ENCODE results near the gene CCDC32. TPM values are rescaled to one million over a fixed set of nuclear protein-coding genes. Genes with fewer than 3 reads are reported as not detected.
A peak's percentile ranks its signal among the peaks of the same experiment; 100 is the strongest.

CCDC32 gene
- total and polyA plus RNA-seq, 2 of the 13 experiments (the other 11 are each of a cell fraction or from before 2014, with no cell fraction given), result 10.8 to 23.2 TPM

DNA sequence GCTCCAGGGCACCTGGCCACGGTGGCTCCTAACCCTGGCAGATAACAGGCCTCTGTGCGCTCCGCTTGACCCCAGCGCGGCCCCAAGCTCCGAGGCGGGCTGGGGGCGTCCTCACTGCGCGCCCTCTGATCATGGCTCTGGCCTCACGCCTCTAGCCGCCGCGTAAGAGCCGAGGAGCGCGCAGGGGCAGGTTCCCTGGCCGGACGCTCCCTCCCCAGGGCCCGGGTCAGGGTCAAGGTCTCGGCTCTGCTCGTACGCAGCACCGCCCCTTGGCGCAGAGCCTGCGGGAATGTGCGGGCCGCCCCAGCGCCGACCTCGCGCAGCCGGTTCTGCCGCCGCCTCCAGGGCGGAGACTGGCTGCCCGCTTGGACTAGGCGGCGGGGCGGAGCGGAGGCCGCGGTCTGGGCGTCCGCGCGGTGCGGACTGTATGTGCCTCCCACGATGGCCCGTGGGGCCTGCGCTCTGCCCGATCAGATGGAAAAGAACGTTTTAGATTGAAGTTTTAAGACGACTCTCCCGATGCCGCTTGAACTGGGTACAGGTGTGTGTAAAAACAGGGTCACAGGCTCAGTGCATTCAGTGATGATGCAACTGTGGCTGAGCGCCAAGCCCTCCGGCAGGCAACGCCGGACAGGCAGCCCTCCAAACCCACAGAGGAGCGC, 53.2 kb downstream of the CCDC32 start (continued):
- TF ChIP-seq, protein P1, sequence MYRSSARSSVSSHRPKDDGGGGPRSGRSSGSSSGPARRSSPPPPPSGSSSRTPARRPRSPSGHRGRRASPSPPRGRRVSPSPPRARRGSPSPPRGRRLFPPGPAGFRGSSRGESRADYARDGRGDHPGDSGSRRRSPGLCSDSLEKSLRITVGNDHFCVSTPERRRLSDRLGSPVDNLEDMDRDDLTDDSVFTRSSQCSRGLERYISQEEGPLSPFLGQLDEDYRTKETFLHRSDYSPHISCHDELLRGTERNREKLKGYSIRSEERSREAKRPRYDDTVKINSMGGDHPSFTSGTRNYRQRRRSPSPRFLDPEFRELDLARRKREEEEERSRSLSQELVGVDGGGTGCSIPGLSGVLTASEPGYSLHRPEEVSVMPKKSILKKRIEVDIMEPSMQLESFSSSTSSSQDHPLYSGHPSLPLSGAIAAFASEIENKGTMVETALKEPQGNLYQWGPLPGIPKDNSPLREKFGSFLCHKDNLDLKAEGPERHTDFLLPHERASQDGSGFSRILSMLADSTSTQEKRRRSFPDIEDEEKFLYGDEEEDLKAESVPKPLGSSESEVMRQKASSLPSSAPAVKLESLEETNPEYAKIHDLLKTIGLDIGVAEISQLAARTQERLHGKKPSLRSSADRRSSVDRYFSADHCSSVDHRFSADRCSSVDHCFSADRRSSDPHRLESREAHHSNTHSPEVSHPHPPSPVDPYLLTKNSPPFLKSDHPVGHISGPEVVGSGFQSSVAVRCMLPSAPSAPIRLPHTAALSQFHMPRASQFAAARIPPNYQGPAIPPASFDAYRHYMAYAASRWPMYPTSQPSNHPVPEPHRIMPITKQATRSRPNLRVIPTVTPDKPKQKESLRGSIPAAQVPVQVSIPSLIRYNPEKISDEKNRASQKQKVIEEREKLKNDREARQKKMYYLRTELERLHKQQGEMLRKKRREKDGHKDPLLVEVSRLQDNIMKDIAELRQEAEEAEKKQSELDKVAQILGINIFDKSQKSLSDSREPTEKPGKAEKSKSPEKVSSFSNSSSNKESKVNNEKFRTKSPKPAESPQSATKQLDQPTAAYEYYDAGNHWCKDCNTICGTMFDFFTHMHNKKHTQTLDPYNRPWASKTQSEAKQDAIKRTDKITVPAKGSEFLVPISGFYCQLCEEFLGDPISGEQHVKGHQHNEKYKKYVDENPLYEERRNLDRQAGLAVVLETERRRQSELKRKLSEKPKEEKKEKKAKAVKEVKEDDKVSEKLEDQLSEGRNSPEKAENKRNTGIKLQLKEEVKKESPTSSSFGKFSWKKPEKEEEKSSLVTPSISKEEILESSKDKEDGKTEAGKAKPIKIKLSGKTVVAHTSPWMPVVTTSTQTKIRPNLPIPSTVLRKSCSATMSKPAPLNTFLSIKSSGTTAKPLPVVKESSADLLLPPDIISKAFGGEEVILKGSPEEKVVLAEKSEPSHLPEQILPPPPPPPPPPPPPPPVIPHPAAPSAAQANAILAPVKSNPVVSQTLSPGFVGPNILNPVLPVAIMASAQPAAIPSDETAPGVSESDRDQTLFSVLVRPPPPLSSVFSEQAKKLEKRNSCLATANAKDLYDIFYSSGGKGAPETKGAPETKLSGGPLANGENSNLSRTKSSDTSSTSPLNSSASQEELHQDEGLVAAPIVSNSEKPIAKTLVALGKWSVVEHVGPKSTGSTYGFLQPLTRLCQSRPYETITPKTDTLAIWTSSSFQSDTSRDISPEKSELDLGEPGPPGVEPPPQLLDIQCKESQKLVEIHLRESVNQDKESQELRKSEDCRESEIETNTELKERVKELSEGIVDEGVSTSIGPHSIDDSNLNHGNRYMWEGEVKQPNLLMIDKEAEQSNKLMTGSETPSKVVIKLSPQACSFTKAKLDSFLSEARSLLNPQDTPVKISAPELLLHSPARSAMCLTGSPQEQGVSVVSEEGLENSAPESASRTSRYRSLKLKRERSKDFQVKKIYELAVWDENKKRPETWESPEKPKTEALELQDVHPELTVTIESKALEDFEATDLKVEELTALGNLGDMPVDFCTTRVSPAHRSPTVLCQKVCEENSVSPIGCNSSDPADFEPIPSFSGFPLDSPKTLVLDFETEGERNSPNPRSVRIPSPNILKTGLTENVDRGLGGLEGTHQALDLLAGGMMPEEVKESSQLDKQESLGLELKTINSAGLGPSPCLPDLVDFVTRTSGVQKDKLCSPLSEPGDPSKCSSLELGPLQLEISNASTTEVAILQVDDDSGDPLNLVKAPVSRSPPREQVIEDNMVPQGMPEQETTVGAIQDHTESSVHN (CRISPR knock-in tag; IDR thresholded peaks at IDR 0.05), result no peak
- peak; percentile 74; the same call in 1 of the 2 replicates for TF ChIP-seq ZNF547 (CRISPR knock-in tag; IDR thresholded peaks at IDR 0.05)
- peak; percentile 87 for TF ChIP-seq HOXD1 (CRISPR knock-in tag; IDR thresholded peaks at IDR 0.05)
- no peak for TF ChIP-seq ZNF850 (CRISPR knock-in tag; conservative IDR thresholded peaks at IDR 0.05)
- TF ChIP-seq ZNF589 (CRISPR knock-in tag; conservative IDR thresholded peaks at IDR 0.05), result no peak
- TF ChIP-seq, protein P2, sequence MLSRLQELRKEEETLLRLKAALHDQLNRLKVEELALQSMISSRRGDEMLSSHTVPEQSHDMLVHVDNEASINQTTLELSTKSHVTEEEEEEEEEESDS (CRISPR knock-in tag; IDR thresholded peaks at IDR 0.05; ENCODE audit: borderline replicate concordance), result no peak
- TF ChIP-seq GZF1 (CRISPR knock-in tag; IDR thresholded peaks at IDR 0.05), result no peak
- TF ChIP-seq, protein P3, sequence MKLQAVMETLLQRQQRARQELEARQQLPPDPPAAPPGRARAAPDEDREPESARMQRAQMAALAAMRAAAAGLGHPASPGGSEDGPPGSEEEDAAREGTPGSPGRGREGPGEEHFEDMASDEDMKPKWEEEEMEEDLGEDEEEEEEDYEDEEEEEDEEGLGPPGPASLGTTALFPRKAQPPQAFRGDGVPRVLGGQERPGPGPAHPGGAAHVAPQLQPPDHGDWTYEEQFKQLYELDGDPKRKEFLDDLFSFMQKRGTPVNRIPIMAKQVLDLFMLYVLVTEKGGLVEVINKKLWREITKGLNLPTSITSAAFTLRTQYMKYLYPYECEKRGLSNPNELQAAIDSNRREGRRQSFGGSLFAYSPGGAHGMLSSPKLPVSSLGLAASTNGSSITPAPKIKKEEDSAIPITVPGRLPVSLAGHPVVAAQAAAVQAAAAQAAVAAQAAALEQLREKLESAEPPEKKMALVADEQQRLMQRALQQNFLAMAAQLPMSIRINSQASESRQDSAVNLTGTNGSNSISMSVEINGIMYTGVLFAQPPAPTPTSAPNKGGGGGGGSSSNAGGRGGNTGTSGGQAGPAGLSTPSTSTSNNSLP (IDR thresholded peaks at IDR 0.05; ENCODE audit: low read depth, low read length), result no peak
- TF ChIP-seq ZNF776 (CRISPR knock-in tag; IDR thresholded peaks at IDR 0.05), result 0 out of 2 replicates have a peak, but pooled peaks have one; percentile 51
- TF ChIP-seq, protein P4, sequence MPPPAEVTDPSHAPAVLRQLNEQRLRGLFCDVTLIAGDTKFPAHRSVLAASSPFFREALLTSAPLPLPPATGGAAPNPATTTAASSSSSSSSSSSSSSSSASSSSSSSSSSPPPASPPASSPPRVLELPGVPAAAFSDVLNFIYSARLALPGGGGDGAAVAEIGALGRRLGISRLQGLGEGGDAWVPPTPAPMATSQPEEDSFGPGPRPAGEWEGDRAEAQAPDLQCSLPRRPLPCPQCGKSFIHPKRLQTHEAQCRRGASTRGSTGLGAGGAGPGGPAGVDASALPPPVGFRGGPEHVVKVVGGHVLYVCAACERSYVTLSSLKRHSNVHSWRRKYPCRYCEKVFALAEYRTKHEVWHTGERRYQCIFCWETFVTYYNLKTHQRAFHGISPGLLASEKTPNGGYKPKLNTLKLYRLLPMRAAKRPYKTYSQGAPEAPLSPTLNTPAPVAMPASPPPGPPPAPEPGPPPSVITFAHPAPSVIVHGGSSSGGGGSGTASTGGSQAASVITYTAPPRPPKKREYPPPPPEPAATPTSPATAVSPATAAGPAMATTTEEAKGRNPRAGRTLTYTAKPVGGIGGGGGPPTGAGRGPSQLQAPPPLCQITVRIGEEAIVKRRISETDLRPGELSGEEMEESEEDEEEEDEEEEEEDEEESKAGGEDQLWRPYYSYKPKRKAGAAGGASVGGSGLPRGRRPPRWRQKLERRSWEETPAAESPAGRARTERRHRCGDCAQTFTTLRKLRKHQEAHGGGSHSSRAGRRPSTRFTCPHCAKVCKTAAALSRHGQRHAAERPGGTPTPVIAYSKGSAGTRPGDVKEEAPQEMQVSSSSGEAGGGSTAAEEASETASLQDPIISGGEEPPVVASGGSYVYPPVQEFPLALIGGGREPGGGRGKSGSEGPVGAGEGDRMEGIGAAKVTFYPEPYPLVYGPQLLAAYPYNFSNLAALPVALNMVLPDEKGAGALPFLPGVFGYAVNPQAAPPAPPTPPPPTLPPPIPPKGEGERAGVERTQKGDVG (CRISPR knock-in tag; IDR thresholded peaks at IDR 0.05; ENCODE audit: borderline replicate concordance), result peak; percentile 39; the same call in 1 of the 2 replicates
- no peak for TF ChIP-seq PHF5A (CRISPR knock-in tag; IDR thresholded peaks at IDR 0.05; ENCODE audit: low read depth, unreplicated experiment)
